Measurements from ENCODE around the gene INPP5D. TPM values are rescaled to one million over a fixed set of nuclear protein-coding genes. Genes with fewer than 3 reads are reported as not detected.

INPP5D gene
- total RNA-seq, 1 experiment from 2014 or later, result 5.1 TPM

DNA sequence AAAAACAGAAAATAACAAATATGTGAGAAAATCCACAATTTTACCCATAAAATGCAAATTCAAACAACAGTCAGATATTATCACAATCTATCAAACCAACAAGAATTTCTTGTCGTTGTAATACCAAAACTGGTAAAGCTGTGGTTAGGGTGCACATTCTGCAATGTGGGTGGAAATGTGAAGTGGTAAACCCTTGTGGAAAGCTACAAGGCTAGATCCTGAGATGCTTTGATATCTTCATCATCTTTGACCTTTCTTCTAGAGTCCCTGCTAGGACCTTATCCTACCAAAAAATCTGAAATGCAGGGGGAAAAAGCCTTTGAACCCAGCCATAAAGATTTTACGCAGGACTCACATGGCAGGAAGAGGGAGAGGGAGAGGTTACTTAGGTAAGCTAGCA lies 174.1 kb downstream of the INPP5D start:
- in situ Hi-C loops (cut with HindIII; ENCODE audit: low sequenced_read_pairs), result loop anchor here (25.0 kb wide), 1 partner anchor 272 kb away; no protein-coding TSS in a partner anchor
- no peak for DNase-seq (ENCODE audit: low spot score)

DNA sequence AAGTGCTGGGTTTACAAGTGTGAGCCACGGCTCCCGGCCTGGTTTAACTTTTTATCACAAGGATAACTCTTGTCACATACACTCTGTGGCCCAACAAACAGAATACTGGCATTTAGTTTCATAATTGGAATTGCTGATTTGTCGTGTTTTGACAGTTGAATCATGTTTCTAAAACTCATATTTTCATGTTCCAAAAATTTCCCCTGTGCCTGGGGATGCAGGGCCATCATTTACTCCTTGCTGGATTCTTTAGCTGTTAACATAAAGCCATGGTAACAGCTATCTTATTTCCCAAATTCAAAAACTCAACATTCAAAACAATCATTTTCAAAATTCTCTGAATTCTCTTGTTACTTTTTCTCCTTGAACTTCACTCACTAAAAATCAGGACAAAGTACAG lies 174.9 kb downstream of the INPP5D start:
- in situ Hi-C loops (cut with HindIII; ENCODE audit: low sequenced_read_pairs), result loop anchor here (25.0 kb wide), 1 partner anchor 273 kb away; no protein-coding TSS in a partner anchor
- DNase-seq (ENCODE audit: low spot score), result no peak

DNA sequence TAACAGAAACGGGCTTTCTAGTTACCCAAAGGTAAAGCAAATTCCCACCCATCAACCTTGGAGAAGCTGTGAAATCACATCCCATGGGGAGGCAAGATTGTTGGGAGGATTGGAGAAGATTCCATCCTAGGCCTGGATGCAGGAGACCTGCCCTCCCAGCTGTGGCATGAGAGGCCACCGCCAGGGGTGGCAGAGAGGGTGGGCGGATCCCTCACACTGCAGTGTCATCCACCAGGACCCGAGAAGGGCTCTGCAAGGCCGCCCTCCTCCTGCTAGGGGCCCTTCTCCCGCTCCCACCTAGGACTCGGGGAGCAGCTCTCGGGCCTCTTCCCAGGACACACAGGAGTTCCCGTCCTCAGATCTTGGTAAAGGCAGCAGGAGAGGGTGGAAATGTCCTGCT lies 175.8 kb downstream of the INPP5D start:
- DNase-seq (ENCODE audit: low spot score), result no peak
- in situ Hi-C loops (cut with HindIII; ENCODE audit: low sequenced_read_pairs), result loop anchor here (25.0 kb wide), 1 partner anchor 274 kb away; no protein-coding TSS in a partner anchor

DNA sequence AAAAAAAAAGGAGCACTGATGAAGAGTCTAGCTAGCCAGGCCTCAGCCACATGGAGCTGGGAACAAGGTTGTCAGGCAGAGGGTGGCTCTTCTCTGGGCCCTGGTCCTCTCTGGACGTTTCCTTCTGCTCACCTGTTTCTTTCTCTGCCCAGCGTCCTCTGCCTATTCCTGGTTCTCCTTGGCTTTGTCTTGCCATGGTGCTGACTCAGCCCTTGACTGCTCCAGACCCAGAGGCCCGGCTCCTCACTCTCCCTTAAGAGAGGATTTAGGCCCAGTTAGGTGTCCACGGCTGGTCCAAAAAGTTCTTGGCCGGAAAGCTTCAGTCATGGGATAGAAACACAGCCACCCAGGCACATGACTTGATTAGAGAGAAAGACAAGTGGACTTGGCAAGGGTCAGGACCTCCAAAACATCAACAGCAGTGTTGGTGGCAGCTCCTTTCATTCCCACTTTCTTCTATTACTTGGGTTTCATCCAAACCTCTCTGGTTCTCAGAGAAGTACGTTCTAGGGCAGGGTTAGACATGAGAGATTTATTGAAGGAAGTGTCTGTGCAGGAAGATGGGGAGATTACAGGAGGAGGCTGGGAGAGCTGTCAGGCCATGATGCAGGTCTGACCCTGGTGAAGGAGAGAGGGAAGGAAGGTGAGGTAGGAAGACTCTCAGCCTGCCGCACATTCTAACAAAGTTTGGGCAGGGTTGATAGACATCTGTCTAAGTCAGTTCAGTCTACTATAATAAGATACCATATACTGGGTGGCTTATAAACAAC lies 176.9 kb downstream of the INPP5D start:
- in situ Hi-C loops (cut with HindIII; ENCODE audit: low sequenced_read_pairs), result loop anchor here (25.0 kb wide), 1 partner anchor 275 kb away; no protein-coding TSS in a partner anchor
- DNase-seq (ENCODE audit: low spot score), result no peak

DNA sequence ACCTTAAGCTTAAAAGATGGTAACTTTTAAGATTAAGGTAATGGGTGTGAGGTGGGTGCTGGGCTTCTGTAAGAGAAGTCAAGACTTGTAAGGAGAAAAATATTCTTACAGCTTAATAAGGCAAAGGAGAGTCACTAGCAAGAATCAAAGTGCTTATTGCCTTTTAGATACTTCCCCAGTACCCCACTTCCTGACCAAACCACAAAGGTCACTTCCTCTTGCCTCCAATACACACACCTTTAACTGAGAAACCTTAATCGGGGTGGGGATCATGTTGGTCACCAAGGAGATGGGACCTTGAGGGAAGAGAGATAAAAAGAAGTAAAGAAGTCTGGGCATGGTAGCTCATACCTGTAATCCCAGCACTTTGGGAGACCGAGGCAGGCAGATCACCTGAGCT lies 180.8 kb downstream of the INPP5D start:
- in situ Hi-C loops (cut with HindIII; ENCODE audit: low sequenced_read_pairs), result loop anchor here (25.0 kb wide), 1 partner anchor 279 kb away; no protein-coding TSS in a partner anchor
- no peak for DNase-seq (ENCODE audit: low spot score)

DNA sequence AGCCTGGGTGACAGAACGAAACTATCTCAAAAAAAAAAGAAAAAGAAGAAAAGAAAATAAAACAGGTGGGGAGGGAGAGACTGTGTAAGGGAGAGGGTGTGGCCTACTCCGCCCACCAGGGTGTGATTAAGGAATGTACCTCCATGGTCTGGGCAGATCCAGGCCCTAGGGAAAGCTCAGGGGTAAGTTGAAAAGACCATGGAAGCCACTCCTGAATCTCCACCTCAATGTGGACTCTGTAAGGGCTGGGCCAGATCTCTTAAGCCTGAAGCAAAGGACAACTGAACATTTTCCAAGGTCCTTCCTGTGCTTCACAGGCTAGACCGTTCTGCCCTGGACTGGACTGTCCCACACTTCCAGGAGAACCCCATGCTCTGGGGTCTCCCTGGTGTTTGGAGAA lies 181.7 kb downstream of the INPP5D start:
- in situ Hi-C loops (cut with HindIII; ENCODE audit: low sequenced_read_pairs), result loop anchor here (25.0 kb wide), 1 partner anchor 280 kb away; no protein-coding TSS in a partner anchor
- DNase-seq (ENCODE audit: low spot score), result no peak

DNA sequence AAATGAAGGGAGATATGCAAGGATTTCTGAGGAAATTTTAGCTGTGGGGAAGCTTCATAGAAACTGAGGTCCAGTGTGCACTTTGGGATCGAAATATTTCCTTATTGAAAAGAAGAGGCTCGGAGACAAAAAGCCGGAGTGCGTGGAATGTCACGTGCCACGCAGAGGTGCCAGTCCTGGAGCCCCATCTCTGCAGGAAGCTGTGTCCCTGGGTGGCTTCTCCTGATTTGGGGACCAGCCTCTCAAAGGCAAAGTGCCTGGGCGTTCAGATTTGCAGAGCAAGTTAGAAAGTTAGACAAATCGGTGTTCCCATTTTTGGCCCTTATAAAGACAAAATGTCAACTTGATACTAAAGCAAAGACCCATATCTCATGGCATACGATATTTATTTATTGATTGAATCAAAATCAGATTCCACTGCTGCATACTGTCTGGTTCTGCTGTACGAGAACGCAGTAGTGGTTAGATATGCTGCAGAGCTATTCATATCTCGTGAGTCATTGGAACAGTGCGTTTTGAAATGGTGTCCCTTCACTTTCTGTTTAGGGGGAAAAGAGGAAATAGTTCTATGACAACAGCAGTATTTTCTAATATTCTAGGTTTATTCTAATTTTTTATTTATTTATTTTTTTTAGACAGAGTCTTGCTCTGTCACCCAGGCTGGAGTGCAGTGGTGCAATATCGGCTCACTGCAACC lies 182.2 kb downstream of the INPP5D start:
- in situ Hi-C loops (cut with HindIII; ENCODE audit: low sequenced_read_pairs), result loop anchor here (25.0 kb wide), 1 partner anchor 280 kb away; no protein-coding TSS in a partner anchor
- no peak for DNase-seq (ENCODE audit: low spot score)

DNA sequence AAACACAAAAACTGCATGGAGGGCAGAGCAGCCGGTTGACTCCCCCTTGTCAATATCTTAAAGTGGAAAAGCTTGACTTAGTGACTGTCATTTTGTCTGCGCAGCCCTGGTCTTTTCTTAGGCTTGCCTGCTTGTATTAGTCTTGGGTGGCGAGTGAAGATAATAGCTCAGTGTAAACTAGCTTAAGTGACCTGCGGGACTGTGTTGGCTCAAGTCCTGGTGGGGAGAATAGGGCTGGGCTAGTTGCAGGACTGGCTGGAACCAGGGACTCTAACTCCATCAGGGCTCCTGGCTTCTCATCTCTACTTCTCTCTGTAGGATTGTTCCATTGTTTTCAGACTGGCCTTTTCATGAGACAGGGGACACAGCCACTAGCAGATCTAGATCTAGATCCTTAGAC lies 183.2 kb downstream of the INPP5D start:
- DNase-seq (ENCODE audit: low spot score), result no peak
- in situ Hi-C loops (cut with HindIII; ENCODE audit: low sequenced_read_pairs), result loop anchor here (25.0 kb wide), 1 partner anchor 281 kb away; no protein-coding TSS in a partner anchor

DNA sequence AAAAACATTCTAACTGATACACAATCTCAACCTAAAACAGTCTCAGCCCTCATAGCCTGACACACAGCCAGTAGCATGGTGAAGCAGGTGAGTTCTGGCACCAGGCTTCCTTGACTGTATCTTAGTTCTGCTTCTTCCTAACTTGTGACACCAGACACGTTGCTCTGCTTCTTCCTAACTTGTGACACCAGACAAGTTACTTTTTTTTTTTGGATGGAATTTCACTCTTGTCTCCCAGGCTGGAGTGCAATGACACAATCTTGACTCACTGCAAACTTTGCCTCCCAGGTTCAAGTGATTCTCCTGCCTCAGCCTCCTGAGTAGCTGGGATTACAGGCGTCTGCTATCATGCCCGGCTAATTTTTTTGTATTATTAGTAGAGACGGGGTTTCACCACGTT lies 184.7 kb downstream of the INPP5D start:
- in situ Hi-C loops (cut with HindIII; ENCODE audit: low sequenced_read_pairs), result loop anchor here (25.0 kb wide), 1 partner anchor 283 kb away; no protein-coding TSS in a partner anchor
- no peak for DNase-seq (ENCODE audit: low spot score)

DNA sequence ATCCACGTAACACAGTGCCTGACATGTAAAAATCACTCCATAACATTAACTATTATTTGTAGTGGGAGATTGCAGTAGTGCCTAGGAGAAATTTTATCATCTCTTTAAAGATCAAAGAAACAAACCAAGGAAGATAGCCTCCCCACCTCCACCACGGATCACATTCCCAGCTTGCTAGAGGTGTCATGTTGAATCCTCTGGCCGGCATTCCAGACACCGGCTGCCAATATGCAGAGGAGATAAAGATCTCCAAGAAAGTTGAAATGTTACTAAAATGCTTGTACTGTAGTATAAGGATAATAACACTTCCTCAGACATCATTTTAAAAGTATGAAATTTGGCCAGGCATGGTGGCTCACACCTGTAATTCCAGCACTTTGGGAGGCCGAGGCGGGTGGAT lies 185.3 kb downstream of the INPP5D start:
- in situ Hi-C loops (cut with HindIII; ENCODE audit: low sequenced_read_pairs), result loop anchor here (25.0 kb wide), 1 partner anchor 283 kb away; no protein-coding TSS in a partner anchor
- no peak for DNase-seq (ENCODE audit: low spot score)

DNA sequence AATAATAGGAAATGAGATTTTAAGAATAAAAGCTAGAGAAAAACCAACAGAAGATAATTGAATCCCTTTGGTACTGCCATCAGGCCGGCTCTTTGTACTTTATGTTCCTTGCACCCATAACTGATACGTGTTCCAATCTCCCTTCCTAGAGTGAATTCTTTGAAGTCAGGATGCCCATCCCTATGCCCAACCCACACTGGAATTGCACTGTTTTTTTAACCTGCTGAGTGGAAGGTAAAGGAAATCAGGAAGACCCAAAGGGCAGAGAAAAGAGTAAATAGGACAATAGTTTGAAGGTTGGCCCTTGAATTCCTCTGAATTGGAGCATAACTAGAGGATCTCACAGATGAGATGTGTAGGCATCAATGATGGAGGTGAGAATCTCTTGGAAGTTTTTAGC lies 187.0 kb downstream of the INPP5D start:
- in situ Hi-C loops (cut with HindIII; ENCODE audit: low sequenced_read_pairs), result loop anchor here (25.0 kb wide), 1 partner anchor 285 kb away; no protein-coding TSS in a partner anchor

DNA sequence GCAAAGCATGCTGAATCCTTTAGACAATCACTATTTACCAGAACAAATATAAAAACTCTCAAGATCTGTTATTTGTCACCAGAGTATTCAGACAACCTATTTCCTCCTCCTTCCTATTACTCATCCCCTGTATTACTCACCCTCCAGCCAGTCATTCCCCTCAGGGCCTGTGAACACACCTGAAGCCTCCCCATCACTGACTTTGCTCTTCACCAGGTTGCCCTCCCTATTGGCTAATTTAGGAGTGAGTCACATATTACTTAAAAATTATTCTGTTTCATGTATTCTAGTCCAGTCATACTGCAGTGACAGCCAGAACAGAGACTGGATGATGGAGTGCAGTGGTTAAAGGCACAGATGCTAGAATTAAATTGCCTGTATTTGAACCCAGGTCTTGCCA lies 187.6 kb downstream of the INPP5D start:
- in situ Hi-C loops (cut with HindIII; ENCODE audit: low sequenced_read_pairs), result loop anchor here (25.0 kb wide), 1 partner anchor 285 kb away; no protein-coding TSS in a partner anchor
- DNase-seq (ENCODE audit: low spot score), result no peak

More for the DNA sequence above, 187.0 kb downstream of the INPP5D start:
- no peak for DNase-seq (ENCODE audit: low spot score)

DNA sequence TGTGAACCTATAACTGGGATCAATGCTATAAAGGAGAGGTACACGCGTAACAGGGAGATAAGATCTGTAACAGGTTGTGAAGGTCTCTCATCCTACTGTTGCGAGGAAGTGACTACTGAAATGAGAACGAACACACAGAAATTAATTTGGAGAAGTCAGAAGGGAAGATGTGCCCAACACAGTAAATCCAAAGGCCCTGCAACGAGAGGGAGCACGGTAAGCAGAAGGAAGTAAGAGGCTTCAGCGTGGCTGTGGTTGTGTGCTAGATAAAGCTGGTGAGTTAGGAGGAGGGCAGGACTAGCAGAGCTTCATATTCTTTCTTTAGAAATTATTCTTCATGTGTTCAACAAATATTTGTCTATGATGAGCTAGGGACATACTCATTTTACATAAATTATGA lies 188.9 kb downstream of the INPP5D start:
- in situ Hi-C loops (cut with HindIII; ENCODE audit: low sequenced_read_pairs), result loop anchor here (25.0 kb wide), 1 partner anchor 287 kb away; no protein-coding TSS in a partner anchor
- DNase-seq (ENCODE audit: low spot score), result no peak

DNA sequence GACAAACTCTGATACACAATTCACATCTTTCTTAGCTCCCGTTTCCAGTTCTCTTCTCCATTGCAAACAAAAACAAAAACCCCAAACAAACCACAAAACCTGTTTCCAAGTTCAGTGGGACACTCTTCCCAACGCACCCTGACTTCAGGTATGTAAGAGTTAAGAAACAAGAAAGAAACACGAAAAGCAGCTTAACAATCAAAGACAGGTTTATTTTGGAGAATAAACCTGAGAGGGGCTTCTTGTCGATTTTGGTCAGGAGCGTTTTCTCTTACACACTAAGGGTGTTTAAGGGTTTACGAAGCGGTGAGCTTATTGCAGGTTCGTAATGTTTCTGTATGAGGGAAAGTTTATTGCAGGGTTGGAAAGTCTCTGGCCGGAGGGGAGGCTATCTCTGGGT lies 190.4 kb downstream of the INPP5D start:
- in situ Hi-C loops (cut with HindIII; ENCODE audit: low sequenced_read_pairs), result no loop called here
- DNase-seq (ENCODE audit: low spot score), result no peak

DNA sequence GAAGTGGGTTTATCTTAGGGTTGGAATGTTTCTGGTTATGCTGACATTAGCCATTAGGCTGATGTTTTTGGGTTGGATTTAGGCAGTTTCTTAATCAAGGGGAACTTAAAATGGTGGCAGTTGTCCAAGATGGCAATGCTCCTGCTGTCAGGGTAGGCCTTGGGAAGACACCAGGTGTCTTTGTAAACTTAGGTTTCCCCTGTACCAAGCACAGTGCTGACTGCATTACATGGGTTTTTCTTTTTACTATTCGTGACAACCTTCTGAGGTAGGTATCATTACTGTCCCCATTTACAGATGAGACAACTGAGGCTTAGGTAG lies 190.8 kb downstream of the INPP5D start:
- in situ Hi-C loops (cut with HindIII; ENCODE audit: low sequenced_read_pairs), result no loop called here
- no peak for DNase-seq (ENCODE audit: low spot score)

DNA sequence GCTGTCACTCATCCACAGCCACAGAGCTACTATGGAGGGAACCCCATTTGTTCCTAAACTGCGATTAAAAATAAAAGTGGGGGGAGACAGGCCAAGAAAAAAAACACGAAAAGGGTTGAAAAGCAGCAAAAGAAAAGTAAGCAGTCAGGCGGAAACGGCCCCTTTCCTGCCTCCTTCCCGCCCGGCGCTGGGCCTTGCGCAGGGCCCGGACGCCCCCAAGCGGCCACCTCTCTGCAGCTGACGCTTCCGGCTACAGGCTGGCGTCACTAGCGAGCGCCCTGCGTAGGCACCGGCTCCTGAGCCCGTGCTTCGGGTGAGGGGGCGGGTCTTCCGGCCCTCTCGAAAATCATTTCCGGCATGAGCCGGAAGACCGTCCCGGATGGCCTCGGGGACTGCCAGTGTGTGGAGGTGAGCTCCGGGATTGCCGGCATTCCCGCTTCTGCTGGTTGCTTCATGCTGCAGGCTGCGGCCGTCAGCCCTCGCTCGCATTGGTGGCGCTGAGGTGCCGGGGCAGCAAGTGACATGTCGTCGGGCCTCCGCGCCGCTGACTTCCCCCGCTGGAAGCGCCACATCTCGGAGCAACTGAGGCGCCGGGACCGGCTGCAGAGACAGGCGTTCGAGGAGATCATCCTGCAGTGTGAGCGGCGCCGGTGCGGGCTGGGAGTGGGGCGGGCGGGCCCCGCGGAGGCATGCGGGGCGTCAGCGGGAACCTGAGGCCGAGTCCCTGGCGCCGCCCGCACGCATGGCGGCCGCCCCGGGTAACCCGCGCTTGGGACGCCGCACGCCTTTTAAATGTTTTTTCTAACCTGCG lies 191.4 kb downstream of the INPP5D start, which contains the start of gene ATG16L1:
Gene ATG16L1 (plus strand): TSS at position 368 of the 811 bp plus-strand sequence. CDS start 155 bp downstream, at position 523.
- in situ Hi-C loops (cut with HindIII; ENCODE audit: low sequenced_read_pairs), result no loop called here

DNA sequence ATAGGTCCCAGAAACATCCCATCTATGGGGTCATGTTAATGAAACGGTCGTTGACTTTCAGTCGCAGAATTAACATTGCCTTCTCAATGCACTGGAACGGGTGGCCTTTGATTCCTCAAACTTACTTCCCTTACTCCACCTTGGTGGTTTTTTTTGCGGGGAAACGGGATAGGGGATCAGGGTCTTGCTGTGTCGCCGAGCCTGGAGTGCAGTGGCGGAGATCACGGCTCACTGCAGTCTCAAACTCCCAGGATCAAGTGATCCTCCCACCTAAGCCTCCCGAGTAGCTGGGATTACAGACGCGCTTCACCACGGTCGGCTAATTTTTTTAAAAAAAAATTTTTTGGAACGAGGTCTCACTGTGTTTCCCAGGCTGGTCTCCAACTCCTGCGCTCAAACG lies 192.1 kb downstream of the INPP5D start:
- in situ Hi-C loops (cut with HindIII; ENCODE audit: low sequenced_read_pairs), result no loop called here
- DNase-seq (ENCODE audit: low spot score), result peak; percentile 23

More for the DNA sequence above, 191.4 kb downstream of the INPP5D start, which contains the start of gene ATG16L1:
- peak; percentile 95 for DNase-seq (ENCODE audit: low spot score)

DNA sequence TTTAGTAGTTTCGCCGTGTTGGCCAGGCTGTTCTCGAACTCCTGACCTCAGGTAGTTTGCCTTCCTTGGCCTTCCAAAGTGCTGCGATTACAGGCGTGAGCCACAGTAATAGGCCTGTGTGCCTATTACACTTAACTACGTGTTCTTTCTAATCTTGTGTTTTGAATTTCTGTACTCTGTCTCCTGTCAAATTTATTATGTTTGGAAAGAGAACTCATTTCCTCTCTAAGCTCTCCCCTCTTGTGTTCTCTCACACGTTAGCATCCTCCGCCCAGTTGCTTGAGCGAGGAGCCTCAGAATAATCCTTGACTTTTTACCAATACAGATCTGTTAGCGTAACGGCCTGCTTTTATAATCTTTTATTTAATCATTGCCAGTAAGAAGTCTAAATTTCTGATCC lies 195.0 kb downstream of the INPP5D start:
- in situ Hi-C loops (cut with HindIII; ENCODE audit: low sequenced_read_pairs), result no loop called here
- no peak for DNase-seq (ENCODE audit: low spot score)

DNA sequence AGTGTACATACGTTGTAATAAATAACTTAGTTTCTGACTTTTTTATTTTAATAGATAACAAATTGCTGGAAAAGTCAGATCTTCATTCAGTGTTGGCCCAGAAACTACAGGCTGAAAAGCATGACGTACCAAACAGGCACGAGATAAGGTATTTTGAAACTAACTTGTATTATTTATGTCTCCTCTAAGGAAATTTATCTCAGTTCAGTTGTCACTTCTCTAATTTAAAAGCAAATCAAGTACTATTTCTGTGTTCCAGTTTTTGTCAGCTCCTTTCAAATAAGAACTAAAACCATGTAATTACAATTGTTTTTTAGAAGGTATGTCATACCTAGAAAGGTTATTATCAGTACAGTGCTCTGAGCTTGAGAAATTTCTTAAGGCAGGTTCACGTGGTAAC lies 195.9 kb downstream of the INPP5D start:
- in situ Hi-C loops (cut with HindIII; ENCODE audit: low sequenced_read_pairs), result no loop called here
- DNase-seq (ENCODE audit: low spot score), result no peak
